HCT116 (cell line): ENCODE results near the gene TIAM1. TPM values are rescaled to one million over a fixed set of nuclear protein-coding genes. Genes with fewer than 3 reads are reported as not detected.

ENCODE experiments used
- ATAC-seq: fragments of 200-7000 bp; cut with Tn5 transposase; 2 replicates; pipeline ENCODE4 v1.9.1; 2020; ENCODE audit warnings: mild to moderate bottlenecking, moderate library complexity
- BruUV-seq: library from RNA; stranded (reverse); fragments of 400-500 nt; replicated peaks from 2 replicates; lab custom pipeline; 2021; lab: Mats Ljungman, UMichigan
- CTCF ChIA-PET: fragments of 300-600 bp; sonication (Branson Sonifier 250); formaldehyde crosslinking; loops from one replicate; lab custom pipeline; 2021; ENCODE audit warnings: antibody characterized with exemption; lab: Charles Lee
- POLR2A ChIA-PET: fragments of 300-600, 350-600 bp; sonication (Branson Sonifier 250); formaldehyde crosslinking; loops from one replicate; lab custom pipeline; 2021; ENCODE audit warnings: antibody characterized with exemption; lab: Charles Lee
- RAD21 ChIA-PET, 2 experiments: fragments of 300-600 bp; sonication (Branson Sonifier 250); formaldehyde crosslinking; loops; one replicate each; lab custom pipeline; 2023; ENCODE audit warnings: low total read pairs in 2 of 2; ENCODE audit not compliant: uncharacterized antibody in 2 of 2, unreplicated experiment in 2 of 2, low non-redundant PET in 1 of 2; lab: Charles Lee
- DNase-seq: peaks from one replicate; pipeline ENCODE4 v3.0.0-alpha.2; 2010; ENCODE audit warnings: low read depth, low spot score
- H2AFZ ChIP-seq: fragments of 200-600 bp; shearing (Covaris generic), sonication (generic); 2 replicates; pipeline ENCODE4 v1.6.1; 2017; ENCODE audit warnings: low read depth, mixed run types, mixed read lengths, antibody characterized with exemption, low read length; ENCODE audit not compliant: poor library complexity, severe bottlenecking
- H3K27ac ChIP-seq: 2 replicates; pipeline ENCODE4 v1.5.1; 2012; ENCODE audit warnings: low read depth, low read length
- H3K27me3 ChIP-seq: fragments of 200-600 bp; sonication (generic); 2 replicates; pipeline ENCODE4 v1.6.1; 2016; ENCODE audit warnings: mixed run types, low read length, mixed read lengths; ENCODE audit not compliant: insufficient read depth
- H3K36me3 ChIP-seq, 2 experiments: fragments of 200-500 bp in 1 of 2; fragments of 200-600 bp in 1 of 2; sonication (Bioruptor generic) in 1 of 2; sonication (generic) in 1 of 2; 2 replicates each; pipeline versions ENCODE4 v1.5.1 to v1.6.1; 2014 to 2016; ENCODE audit warnings: low read length in 2 of 2, inconsistent platforms in 1 of 2, mixed read lengths in 1 of 2, mixed run types in 1 of 2; ENCODE audit not compliant: insufficient read depth in 2 of 2, control insufficient read depth in 1 of 2
- H3K4me1 ChIP-seq, 2 experiments: fragments of 200-600 bp in 1 of 2; sonication (generic) in 1 of 2; 2 replicates each; pipeline versions ENCODE4 v1.5.1 to v1.6.1; 2012 to 2017; ENCODE audit warnings: low read length in 2 of 2, inconsistent platforms in 1 of 2, mild to moderate bottlenecking in 1 of 2, mixed read lengths in 1 of 2, mixed run types in 1 of 2, moderate library complexity in 1 of 2; ENCODE audit not compliant: insufficient read depth in 2 of 2, control insufficient read depth in 1 of 2
- H3K4me2 ChIP-seq: fragments of 200-600 bp; sonication (generic); 2 replicates; pipeline ENCODE4 v1.6.1; 2017; ENCODE audit warnings: mixed run types, low read length, mixed read lengths
- H3K4me3 ChIP-seq, 2 experiments: fragments of 200-600 bp in 1 of 2; sonication (generic) in 1 of 2; replicated peaks in 1 of 2; 2 replicates each; pipeline ENCODE4 v1.5.1; 2011 to 2016; ENCODE audit warnings: low read length in 2 of 2, control low read depth in 1 of 2, low read depth in 1 of 2, mild to moderate bottlenecking in 1 of 2, mixed read lengths in 1 of 2, mixed run types in 1 of 2
- H3K79me2 ChIP-seq: fragments of 200-600 bp; sonication (generic); 2 replicates; pipeline ENCODE4 v1.6.1; 2017; ENCODE audit warnings: mild to moderate bottlenecking, mixed run types, low read length, moderate library complexity, mixed read lengths; ENCODE audit not compliant: insufficient read depth
- H3K9ac ChIP-seq: fragments of 200-600 bp; sonication (generic); 2 replicates; pipeline ENCODE4 v1.6.1; 2016; ENCODE audit warnings: low read length, mixed read lengths
- H3K9me2 ChIP-seq: fragments of 200-600 bp; sonication (generic), shearing (Covaris generic); 2 replicates; pipeline ENCODE4 v1.6.1; 2017; ENCODE audit warnings: mixed run types, mild to moderate bottlenecking, moderate library complexity; ENCODE audit not compliant: insufficient read depth
- H3K9me3 ChIP-seq, 2 experiments: fragments of 200-500 bp in 1 of 2; fragments of 200-600 bp in 1 of 2; sonication (Bioruptor generic) in 1 of 2; sonication (generic) in 1 of 2; 2 replicates each; pipeline ENCODE4 v1.6.1; 2014 to 2017; ENCODE audit warnings: low read length in 2 of 2, mixed read lengths in 2 of 2, inconsistent platforms in 1 of 2, low read depth in 1 of 2, mild to moderate bottlenecking in 1 of 2, mixed run types in 1 of 2, moderate library complexity in 1 of 2; ENCODE audit not compliant: control insufficient read depth in 1 of 2, insufficient read depth in 1 of 2
- H4K20me1 ChIP-seq: fragments of 200-600 bp; sonication (generic), shearing (Covaris generic); 2 replicates; pipeline ENCODE4 v1.6.1; 2017; ENCODE audit warnings: mixed run types, mild to moderate bottlenecking, moderate library complexity; ENCODE audit not compliant: insufficient read depth
- CEBPB ChIP-seq: IDR thresholded peaks from 2 replicates; pipeline ENCODE4 v1.6.1; 2012; ENCODE audit warnings: low read depth
- ELF1 ChIP-seq: IDR thresholded peaks from 2 replicates; pipeline ENCODE4 v1.6.1; 2012; ENCODE audit warnings: low read depth, borderline replicate concordance
- EZH2 ChIP-seq: fragments of 200-600 bp; sonication (generic); IDR thresholded peaks from 2 replicates; pipeline ENCODE4 v1.6.1; 2017; ENCODE audit warnings: antibody characterized with exemption, mixed run types
- EZH2phosphoT487 ChIP-seq: fragments of 200-600 bp; IDR thresholded peaks from 2 replicates; pipeline ENCODE4 v1.6.1; 2018; ENCODE audit warnings: antibody characterized with exemption, borderline replicate concordance
- FOSL1 ChIP-seq: IDR thresholded peaks from 2 replicates; pipeline ENCODE4 v1.6.1; 2012; ENCODE audit warnings: low read depth
- JUND ChIP-seq: IDR thresholded peaks from 2 replicates; pipeline ENCODE4 v1.6.1; 2012
- MAX ChIP-seq: IDR thresholded peaks from 2 replicates; pipeline ENCODE4 v1.6.1; 2012
- POLR2A ChIP-seq: IDR thresholded peaks from 2 replicates; pipeline ENCODE4 v1.7.0; 2011; ENCODE audit warnings: borderline replicate concordance; ENCODE audit not compliant: insufficient read depth, insufficient read length; ENCODE audit errors: extremely low read depth
- RAD21 ChIP-seq: IDR thresholded peaks from 2 replicates; pipeline ENCODE4 v1.6.1; 2012; ENCODE audit warnings: low read depth, mild to moderate bottlenecking
- SIN3A ChIP-seq: IDR thresholded peaks from 2 replicates; pipeline ENCODE4 v1.6.1; 2012; ENCODE audit warnings: low read depth
- SP1 ChIP-seq: IDR thresholded peaks from 2 replicates; pipeline ENCODE4 v1.6.1; 2012; ENCODE audit warnings: low read depth
- SRF ChIP-seq: IDR thresholded peaks from 2 replicates; pipeline ENCODE4 v1.6.1; 2012; ENCODE audit warnings: low read depth
- TCF7L2 ChIP-seq: IDR thresholded peaks from 2 replicates; pipeline ENCODE4 v1.7.0; 2011; ENCODE audit warnings: borderline replicate concordance, inconsistent platforms; ENCODE audit not compliant: insufficient read depth, insufficient read length; ENCODE audit errors: extremely low read depth
- YY1 ChIP-seq: IDR thresholded peaks from 2 replicates; pipeline ENCODE4 v1.6.1; 2011; ENCODE audit warnings: low read length, low read depth, moderate library complexity, mild to moderate bottlenecking; ENCODE audit not compliant: insufficient replicate concordance; ENCODE audit errors: extremely low read depth
- ZBTB33 ChIP-seq: IDR thresholded peaks from 2 replicates; pipeline ENCODE4 v1.6.1; 2011; ENCODE audit warnings: mild to moderate bottlenecking, low read length, moderate library complexity; ENCODE audit not compliant: insufficient replicate concordance; ENCODE audit errors: extremely low read depth
- ZFX ChIP-seq: fragments of 450-650 bp; IDR thresholded peaks from 2 replicates; pipeline ENCODE4 v1.6.1; 2017
- intact Hi-C: fragments of 100-400 bp; cut with micrococcal nuclease; formaldehyde crosslinking; loops from 2 replicates; pipeline ENCODE4 v1.10.0; 2022
- total RNA-seq: library from RNA; stranded (reverse); gene quantifications from one replicate; pipeline ENCODE4 v1.2.1, GENCODE V29; 2021; ENCODE audit not compliant: unreplicated experiment
- TF ChIP-seq, protein P1 (sequence below): IDR thresholded peaks from 2 replicates; pipeline ENCODE4 v1.6.1; 2012; ENCODE audit warnings: low read depth
- TF ChIP-seq, protein P2 (sequence below), 3 experiments: fragments of 200-600 bp in 1 of 3; sonication (generic) in 1 of 3; IDR thresholded peaks in 2 of 3; conservative IDR thresholded peaks in 1 of 3; 2 replicates each; pipeline ENCODE4 v1.5.1; 2012 to 2017; ENCODE audit warnings: low read depth in 2 of 3, low read length in 2 of 3, antibody characterized with exemption in 1 of 3, borderline replicate concordance in 1 of 3, control low read depth in 1 of 3, mild to moderate bottlenecking in 1 of 3, mixed read lengths in 1 of 3, mixed run types in 1 of 3, moderate library complexity in 1 of 3; ENCODE audit not compliant: insufficient read depth in 1 of 3

The TIAM1 gene
- total RNA-seq, 1 experiment from 2014 or later = 47.8 TPM

GRCh38 chr21:31140676-31141075, 203.4 kb downstream of the TIAM1 start:
- ATAC-seq = no peak
- no peak overlapping the region for H2AFZ ChIP-seq
- no TSS peak for BruUV-seq

More at GRCh38 chr21:31140676-31141075, 203.4 kb downstream of the TIAM1 start:
- H3K79me2 ChIP-seq = no peaks in the 10 kb centered on the region
- no peaks in the 10 kb centered on the region for H3K9me2 ChIP-seq
- H3K4me3 ChIP-seq = no peak overlapping the region
- RAD21 ChIA-PET = no interaction called here
- no peaks in the 10 kb centered on the region for H3K27me3 ChIP-seq
- no peaks in the 10 kb centered on the region for H4K20me1 ChIP-seq
- POLR2A ChIA-PET = no interaction called here
- H3K36me3 ChIP-seq = no peaks in the 10 kb centered on the region
- no peaks in the 10 kb centered on the region for H3K9me3 ChIP-seq
- TF ChIP-seq ZBTB33 (no peak), TCF7L2 (no peak), ELF1 (no peak), POLR2A (no peak), JUND (no peak), EZH2 (no peak), CEBPB (no peak), RAD21 (no peak), SIN3A (no peak), ZFX (no peak), SP1 (no peak), EZH2phosphoT487 (no peak), MAX (no peak), SRF (no peak), FOSL1 (no peak), YY1 (no peak)
- TF ChIP-seq, protein P1, sequence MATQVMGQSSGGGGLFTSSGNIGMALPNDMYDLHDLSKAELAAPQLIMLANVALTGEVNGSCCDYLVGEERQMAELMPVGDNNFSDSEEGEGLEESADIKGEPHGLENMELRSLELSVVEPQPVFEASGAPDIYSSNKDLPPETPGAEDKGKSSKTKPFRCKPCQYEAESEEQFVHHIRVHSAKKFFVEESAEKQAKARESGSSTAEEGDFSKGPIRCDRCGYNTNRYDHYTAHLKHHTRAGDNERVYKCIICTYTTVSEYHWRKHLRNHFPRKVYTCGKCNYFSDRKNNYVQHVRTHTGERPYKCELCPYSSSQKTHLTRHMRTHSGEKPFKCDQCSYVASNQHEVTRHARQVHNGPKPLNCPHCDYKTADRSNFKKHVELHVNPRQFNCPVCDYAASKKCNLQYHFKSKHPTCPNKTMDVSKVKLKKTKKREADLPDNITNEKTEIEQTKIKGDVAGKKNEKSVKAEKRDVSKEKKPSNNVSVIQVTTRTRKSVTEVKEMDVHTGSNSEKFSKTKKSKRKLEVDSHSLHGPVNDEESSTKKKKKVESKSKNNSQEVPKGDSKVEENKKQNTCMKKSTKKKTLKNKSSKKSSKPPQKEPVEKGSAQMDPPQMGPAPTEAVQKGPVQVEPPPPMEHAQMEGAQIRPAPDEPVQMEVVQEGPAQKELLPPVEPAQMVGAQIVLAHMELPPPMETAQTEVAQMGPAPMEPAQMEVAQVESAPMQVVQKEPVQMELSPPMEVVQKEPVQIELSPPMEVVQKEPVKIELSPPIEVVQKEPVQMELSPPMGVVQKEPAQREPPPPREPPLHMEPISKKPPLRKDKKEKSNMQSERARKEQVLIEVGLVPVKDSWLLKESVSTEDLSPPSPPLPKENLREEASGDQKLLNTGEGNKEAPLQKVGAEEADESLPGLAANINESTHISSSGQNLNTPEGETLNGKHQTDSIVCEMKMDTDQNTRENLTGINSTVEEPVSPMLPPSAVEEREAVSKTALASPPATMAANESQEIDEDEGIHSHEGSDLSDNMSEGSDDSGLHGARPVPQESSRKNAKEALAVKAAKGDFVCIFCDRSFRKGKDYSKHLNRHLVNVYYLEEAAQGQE = no peak
- TF ChIP-seq, protein P2, sequence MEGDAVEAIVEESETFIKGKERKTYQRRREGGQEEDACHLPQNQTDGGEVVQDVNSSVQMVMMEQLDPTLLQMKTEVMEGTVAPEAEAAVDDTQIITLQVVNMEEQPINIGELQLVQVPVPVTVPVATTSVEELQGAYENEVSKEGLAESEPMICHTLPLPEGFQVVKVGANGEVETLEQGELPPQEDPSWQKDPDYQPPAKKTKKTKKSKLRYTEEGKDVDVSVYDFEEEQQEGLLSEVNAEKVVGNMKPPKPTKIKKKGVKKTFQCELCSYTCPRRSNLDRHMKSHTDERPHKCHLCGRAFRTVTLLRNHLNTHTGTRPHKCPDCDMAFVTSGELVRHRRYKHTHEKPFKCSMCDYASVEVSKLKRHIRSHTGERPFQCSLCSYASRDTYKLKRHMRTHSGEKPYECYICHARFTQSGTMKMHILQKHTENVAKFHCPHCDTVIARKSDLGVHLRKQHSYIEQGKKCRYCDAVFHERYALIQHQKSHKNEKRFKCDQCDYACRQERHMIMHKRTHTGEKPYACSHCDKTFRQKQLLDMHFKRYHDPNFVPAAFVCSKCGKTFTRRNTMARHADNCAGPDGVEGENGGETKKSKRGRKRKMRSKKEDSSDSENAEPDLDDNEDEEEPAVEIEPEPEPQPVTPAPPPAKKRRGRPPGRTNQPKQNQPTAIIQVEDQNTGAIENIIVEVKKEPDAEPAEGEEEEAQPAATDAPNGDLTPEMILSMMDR (IDR thresholded peaks at IDR 0.05 in 2 of 3, conservative IDR thresholded peaks at IDR 0.05 in 1 of 3; ENCODE audit: borderline replicate concordance in 1 of 3, insufficient read depth in 1 of 3, low read depth in 2 of 3, low read length in 2 of 3) = no peak
- TF ChIP-seq, all 23 proteins: peak for 0
- no peak for DNase-seq
- H3K9ac ChIP-seq = no peak overlapping the region
- H3K4me2 ChIP-seq = no peak overlapping the region
- H3K27ac ChIP-seq = no peak overlapping the region
- no peaks in the 10 kb centered on the region for H3K4me1 ChIP-seq
- CTCF ChIA-PET = no interaction called here
- intact Hi-C loops = no loop called here
